ENCODE results near the gene LGALS7B.
A peak's percentile ranks its signal among the peaks of the same experiment; 100 is the strongest.
"Not testable (repeated sequence)": the region's sequence is repeated elsewhere in the genome, so short reads cannot be mapped to it uniquely, and the experiment has no call there.

LGALS7B gene

DNA sequence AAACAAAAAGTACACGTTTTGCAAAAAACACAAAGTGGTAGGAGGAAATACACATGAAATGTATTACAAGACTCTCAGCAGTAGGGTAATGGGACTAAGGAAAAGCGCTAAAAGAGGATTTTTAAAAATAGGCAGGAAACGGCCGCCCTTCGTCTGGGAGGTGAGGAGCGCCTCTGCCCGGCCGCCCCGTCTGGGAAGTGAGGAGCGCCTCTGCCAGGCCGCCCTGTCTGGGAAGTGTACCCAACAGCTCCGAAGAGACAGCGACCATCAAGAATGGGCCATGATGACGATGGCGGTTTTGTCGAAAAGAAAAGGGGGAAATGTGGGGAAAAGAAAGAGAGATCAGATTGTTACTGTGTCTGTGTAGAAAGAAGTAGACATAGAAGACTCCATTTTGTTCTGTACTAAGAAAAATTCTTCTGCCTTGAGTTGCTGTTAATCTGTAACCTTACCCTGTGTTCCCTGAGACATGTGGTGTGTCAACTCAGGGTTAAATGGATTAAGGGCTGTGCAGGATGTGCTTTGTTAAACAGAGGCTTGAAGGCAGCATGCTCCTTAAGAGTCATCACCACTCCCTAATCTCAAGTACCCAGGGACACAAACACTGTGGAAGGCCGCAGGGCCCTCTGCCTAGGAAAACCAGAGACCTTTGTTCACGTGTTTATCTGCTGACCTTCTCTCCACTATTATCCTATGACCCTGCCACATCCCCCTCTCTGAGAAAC is 18.5 kb downstream of the LGALS7B start:
- H3K79me1 ChIP-seq (ENCODE audit: low read depth, low read length); DNase-seq (ENCODE audit: low spot score); H3K27ac ChIP-seq (replicated peaks; ENCODE audit: low read length); H3K18ac ChIP-seq (ENCODE audit: low read length); H2BK5ac ChIP-seq (ENCODE audit: low read length); H2BK12ac ChIP-seq (ENCODE audit: low read length); H3K27me3 ChIP-seq (ENCODE audit: control insufficient read depth in 3 of 3, insufficient read depth in 3 of 3, low read depth in 1 of 3, low read length in 3 of 3); H2BK15ac ChIP-seq (ENCODE audit: low read length); H3K36me3 ChIP-seq (replicated peaks in 1 of 2; ENCODE audit: control insufficient read depth in 2 of 2, insufficient read depth in 2 of 2, low read length in 2 of 2); H3K9me3 ChIP-seq (replicated peaks in 1 of 2; ENCODE audit: control insufficient read depth in 2 of 2, insufficient read depth in 1 of 2, low read depth in 1 of 2, low read length in 2 of 2); H3K4me3 ChIP-seq (ENCODE audit: low read length in 2 of 2); H4K91ac ChIP-seq (ENCODE audit: low read depth, low read length, poor library complexity); H3K4me2 ChIP-seq (ENCODE audit: insufficient read depth, low read length, poor library complexity, severe bottlenecking); H2AFZ ChIP-seq (ENCODE audit: low read length); H3K4me1 ChIP-seq (ENCODE audit: control insufficient read depth in 2 of 2, insufficient read depth in 1 of 2, low read depth in 1 of 2, low read length in 2 of 2); H2BK120ac ChIP-seq (ENCODE audit: low read depth, low read length); H3K4ac ChIP-seq (ENCODE audit: low read length); H3K9ac ChIP-seq (ENCODE audit: low read depth, low read length, poor library complexity); H3K23ac ChIP-seq (ENCODE audit: low read depth, low read length, poor library complexity); H3K14ac ChIP-seq (ENCODE audit: low read length); H2AK5ac ChIP-seq (ENCODE audit: low read depth, low read length); H4K8ac ChIP-seq (ENCODE audit: low read depth, low read length): not testable (repeated sequence)
- WGBS, 2 donors (ENCODE audit: extremely low coverage in 2 of 2, insufficient read length in 2 of 2, insufficient replicate concordance in 1 of 2): no CpG with 5 or more reads among the region's 18 CpGs

DNA sequence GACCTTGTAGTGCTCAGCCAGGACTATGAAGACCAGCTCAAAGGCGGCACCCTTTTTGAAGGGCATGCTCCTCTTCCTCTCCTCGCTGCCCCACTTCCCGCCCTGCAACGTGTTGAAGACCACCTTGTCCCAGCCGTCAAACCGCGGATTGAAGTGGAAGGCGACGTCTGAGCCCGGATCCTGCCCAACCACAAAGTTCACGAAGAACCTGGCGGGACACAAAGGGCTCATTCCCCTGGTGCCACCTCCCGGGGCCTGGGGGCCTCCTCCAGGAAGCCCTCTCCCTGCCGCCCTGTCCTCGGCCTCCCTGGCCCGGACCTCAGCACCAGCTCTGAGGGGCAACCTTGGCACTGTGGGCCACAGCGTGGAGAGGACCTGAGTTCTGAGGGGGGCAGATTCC is 19.7 kb downstream of the LGALS7B start:
- WGBS, 2 donors (ENCODE audit: extremely low coverage in 2 of 2, insufficient read length in 2 of 2, insufficient replicate concordance in 1 of 2): no CpG with 5 or more reads among the region's 17 CpGs

DNA sequence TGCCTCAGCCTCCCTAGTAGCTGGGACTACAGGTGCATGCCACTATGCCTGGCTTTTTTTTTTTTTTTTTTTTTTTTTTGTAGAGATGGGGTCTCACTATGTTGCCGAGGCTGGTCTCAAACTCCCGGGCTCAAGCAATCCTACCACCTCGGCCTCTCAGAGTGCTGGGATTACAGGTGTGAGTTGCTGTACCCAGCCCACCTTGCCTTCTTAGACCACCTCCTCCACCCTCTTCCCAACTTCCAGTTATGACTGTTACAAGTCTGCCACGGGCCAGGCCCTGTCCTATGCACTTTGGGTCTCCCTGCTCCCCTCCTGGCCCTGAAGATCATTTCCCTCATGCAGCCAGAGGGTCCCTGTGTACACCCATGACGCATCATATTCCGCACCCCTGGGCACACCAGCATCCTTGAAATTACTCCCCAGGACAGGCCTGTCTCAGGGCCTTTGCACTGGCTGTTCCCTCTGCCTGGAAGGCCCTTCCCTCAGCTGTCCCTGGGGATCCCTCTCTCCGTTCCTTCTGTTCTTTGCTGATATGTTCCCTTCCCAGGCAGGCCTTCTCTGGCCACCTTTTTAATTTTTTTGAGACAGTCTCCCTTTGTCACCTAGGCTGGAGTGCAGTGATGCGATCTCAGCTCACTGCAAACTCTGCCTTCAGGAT is 20.7 kb downstream of the LGALS7B start:
- Histone ChIP-seq H2BK15ac (ENCODE audit: low read length) (no peak overlapping the region), H3K79me1 (ENCODE audit: low read depth, low read length) (no peaks in the 10 kb centered on the region), H3K4ac (ENCODE audit: low read length) (no peak overlapping the region), H3K27ac (replicated peaks; ENCODE audit: low read length) (no peak overlapping the region), H3K4me1 (ENCODE audit: control insufficient read depth in 2 of 2, insufficient read depth in 1 of 2, low read depth in 1 of 2, low read length in 2 of 2) (no peaks in the 10 kb centered on the region), H3K14ac (ENCODE audit: low read length) (no peak overlapping the region), H2AK5ac (ENCODE audit: low read depth, low read length) (no peak overlapping the region), H4K91ac (ENCODE audit: low read depth, low read length, poor library complexity) (no peak overlapping the region), H3K23ac (ENCODE audit: low read depth, low read length, poor library complexity) (no peak overlapping the region), H3K4me2 (ENCODE audit: insufficient read depth, low read length, poor library complexity, severe bottlenecking) (no peak overlapping the region), H2BK12ac (ENCODE audit: low read length) (no peak overlapping the region), H3K9me3 (replicated peaks in 1 of 2; ENCODE audit: control insufficient read depth in 2 of 2, insufficient read depth in 1 of 2, low read depth in 1 of 2, low read length in 2 of 2) (peaks cover 0 to 1% of the 10 kb centered on the region in 2 donors), H3K18ac (ENCODE audit: low read length) (no peak overlapping the region), H2BK120ac (ENCODE audit: low read depth, low read length) (no peak overlapping the region), H3K27me3 (ENCODE audit: control insufficient read depth in 3 of 3, insufficient read depth in 3 of 3, low read depth in 1 of 3, low read length in 3 of 3) (no peaks in the 10 kb centered on the region), H3K9ac (ENCODE audit: low read depth, low read length, poor library complexity) (no peak overlapping the region), H4K8ac (ENCODE audit: low read depth, low read length) (no peak overlapping the region), H3K36me3 (replicated peaks in 1 of 2; ENCODE audit: control insufficient read depth in 2 of 2, insufficient read depth in 2 of 2, low read length in 2 of 2) (no peaks in the 10 kb centered on the region), H3K4me3 (ENCODE audit: low read length in 2 of 2) (no peak overlapping the region), H2BK5ac (ENCODE audit: low read length) (no peak overlapping the region), H2AFZ (ENCODE audit: low read length) (no peak overlapping the region)
- no peak for DNase-seq (ENCODE audit: low spot score)
- no CpG with 5 or more reads among the region's 8 CpGs for WGBS, 2 donors (ENCODE audit: extremely low coverage in 2 of 2, insufficient read length in 2 of 2, insufficient replicate concordance in 1 of 2)

More for the DNA sequence above, 19.7 kb downstream of the LGALS7B start:
- Histone ChIP-seq H2BK15ac (ENCODE audit: low read length) (peak overlapping the region; percentile 83), H2BK5ac (ENCODE audit: low read length) (no peak overlapping the region), H2AFZ (ENCODE audit: low read length) (no peak overlapping the region), H3K23ac (ENCODE audit: low read depth, low read length, poor library complexity) (no peak overlapping the region), H2AK5ac (ENCODE audit: low read depth, low read length) (peak overlapping the region; percentile 53), H3K14ac (ENCODE audit: low read length) (no peak overlapping the region), H4K8ac (ENCODE audit: low read depth, low read length) (no peak overlapping the region), H3K4me2 (ENCODE audit: insufficient read depth, low read length, poor library complexity, severe bottlenecking) (no peak overlapping the region), H3K27me3 (ENCODE audit: control insufficient read depth in 3 of 3, insufficient read depth in 3 of 3, low read depth in 1 of 3, low read length in 3 of 3) (no peaks in the 10 kb centered on the region), H3K4ac (ENCODE audit: low read length) (no peak overlapping the region), H2BK12ac (ENCODE audit: low read length) (peak overlapping the region; percentile 73), H3K4me1 (ENCODE audit: control insufficient read depth in 2 of 2, insufficient read depth in 1 of 2, low read depth in 1 of 2, low read length in 2 of 2) (no peaks in the 10 kb centered on the region), H2BK120ac (ENCODE audit: low read depth, low read length) (peak overlapping the region; percentile 17), H3K18ac (ENCODE audit: low read length) (peak overlapping the region; percentile 35), H4K91ac (ENCODE audit: low read depth, low read length, poor library complexity) (no peak overlapping the region), H3K9ac (ENCODE audit: low read depth, low read length, poor library complexity) (no peak overlapping the region), H3K79me1 (ENCODE audit: low read depth, low read length) (no peaks in the 10 kb centered on the region), H3K4me3 (ENCODE audit: low read length in 2 of 2) (no peak overlapping the region), H3K9me3 (replicated peaks in 1 of 2; ENCODE audit: control insufficient read depth in 2 of 2, insufficient read depth in 1 of 2, low read depth in 1 of 2, low read length in 2 of 2) (peaks cover 0 to 1% of the 10 kb centered on the region in 2 donors), H3K27ac (replicated peaks; ENCODE audit: low read length) (no peak overlapping the region), H3K36me3 (replicated peaks in 1 of 2; ENCODE audit: control insufficient read depth in 2 of 2, insufficient read depth in 2 of 2, low read length in 2 of 2) (no peaks in the 10 kb centered on the region)
- no peak for DNase-seq (ENCODE audit: low spot score)

DNA sequence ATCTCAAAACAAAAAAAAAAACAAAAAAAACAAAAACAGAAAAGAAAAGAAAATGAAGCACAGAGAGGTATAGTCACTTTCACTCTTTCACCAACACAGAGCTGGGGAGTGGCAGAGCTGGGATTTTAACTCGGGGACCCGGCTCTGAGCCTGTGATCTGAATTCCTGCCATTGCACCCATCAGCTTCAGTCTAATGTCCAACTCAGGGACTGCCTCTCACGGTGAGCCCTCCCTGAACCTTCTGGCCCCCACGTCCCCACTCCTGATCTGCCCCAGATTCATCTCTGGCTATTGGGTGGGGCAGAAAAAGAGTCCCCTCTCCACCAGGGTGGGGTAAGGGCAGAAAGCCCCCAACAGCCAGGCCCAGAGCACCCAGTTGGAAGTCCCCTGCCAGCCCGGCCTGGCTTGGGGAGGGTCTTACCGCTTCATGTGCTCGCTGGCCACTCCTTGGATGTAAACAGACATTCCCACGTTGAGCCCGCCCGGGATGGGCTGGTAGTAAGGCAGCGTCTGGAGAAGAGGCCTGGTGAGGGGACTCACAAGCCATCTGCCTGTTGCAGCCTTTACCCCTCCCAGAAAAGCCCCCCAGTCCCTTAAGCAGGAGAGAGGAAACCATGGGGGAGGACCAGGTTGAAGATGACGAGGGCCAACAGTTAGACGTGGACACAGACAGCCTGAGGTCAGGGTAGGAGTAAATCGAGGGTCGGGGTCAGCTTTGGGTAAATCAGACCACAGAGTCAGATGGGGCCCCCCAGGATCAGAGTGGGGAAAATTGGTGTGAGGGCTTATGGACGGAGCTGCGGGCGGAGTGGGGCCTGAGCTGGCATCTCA is 23.2 kb downstream of the LGALS7B start:
- Histone ChIP-seq H3K4me2 (ENCODE audit: insufficient read depth, low read length, poor library complexity, severe bottlenecking) (no peak overlapping the region), H2BK5ac (ENCODE audit: low read length) (no peak overlapping the region), H2BK15ac (ENCODE audit: low read length) (peak overlapping the region; percentile 94), H3K36me3 (replicated peaks in 1 of 2; ENCODE audit: control insufficient read depth in 2 of 2, insufficient read depth in 2 of 2, low read length in 2 of 2) (peaks cover 14 to 22% of the 10 kb centered on the region in 2 donors), H2AK5ac (ENCODE audit: low read depth, low read length) (no peak overlapping the region), H3K4ac (ENCODE audit: low read length) (no peak overlapping the region), H3K27ac (replicated peaks; ENCODE audit: low read length) (no peak overlapping the region), H4K91ac (ENCODE audit: low read depth, low read length, poor library complexity) (no peak overlapping the region), H3K27me3 (ENCODE audit: control insufficient read depth in 3 of 3, insufficient read depth in 3 of 3, low read depth in 1 of 3, low read length in 3 of 3) (no peaks in the 10 kb centered on the region), H2AFZ (ENCODE audit: low read length) (no peak overlapping the region), H3K79me1 (ENCODE audit: low read depth, low read length) (no peaks in the 10 kb centered on the region), H3K9ac (ENCODE audit: low read depth, low read length, poor library complexity) (no peak overlapping the region), H3K9me3 (replicated peaks in 1 of 2; ENCODE audit: control insufficient read depth in 2 of 2, insufficient read depth in 1 of 2, low read depth in 1 of 2, low read length in 2 of 2) (peaks cover 0 to 1% of the 10 kb centered on the region in 2 donors), H4K8ac (ENCODE audit: low read depth, low read length) (no peak overlapping the region), H3K23ac (ENCODE audit: low read depth, low read length, poor library complexity) (no peak overlapping the region), H3K4me3 (ENCODE audit: low read length in 2 of 2) (no peak overlapping the region), H3K4me1 (ENCODE audit: control insufficient read depth in 2 of 2, insufficient read depth in 1 of 2, low read depth in 1 of 2, low read length in 2 of 2) (no peaks in the 10 kb centered on the region), H3K14ac (ENCODE audit: low read length) (no peak overlapping the region), H3K18ac (ENCODE audit: low read length) (peak overlapping the region; percentile 76), H2BK12ac (ENCODE audit: low read length) (no peak overlapping the region), H2BK120ac (ENCODE audit: low read depth, low read length) (no peak overlapping the region)
- no CpG with 5 or more reads among the region's 18 CpGs for WGBS, 2 donors (ENCODE audit: extremely low coverage in 2 of 2, insufficient read length in 2 of 2, insufficient replicate concordance in 1 of 2)
- DNase-seq (ENCODE audit: low spot score): no peak

Data from neuronal stem cell (in vitro differentiated cells).